ENCODE measurements around the gene ATOH8. TPM values are rescaled to one million over a fixed set of nuclear protein-coding genes. Genes with fewer than 3 reads are reported as not detected.

The ATOH8 gene
- total and polyA plus RNA-seq, 4 donors, result 38.6 to 63.3 (median 50.5) TPM

- H3K4me1 ChIP-seq (ENCODE audit: control insufficient read depth in 5 of 5, insufficient read depth in 5 of 5, low read length in 5 of 5), result peaks cover 0 to 57% (median 23%) of the 10 kb centered on the region in 5 donors
- ATAC-seq (ENCODE audit: insufficient read depth, low FRiP score) (no peak), DNase-seq (no peak)
- no peak overlapping the region for H3K9ac ChIP-seq (ENCODE audit: insufficient read depth in 1 of 2, low read length in 2 of 2)
- no peak overlapping the region for H3K4me3 ChIP-seq
- WGBS, 2 donors, result 75 to 85% methylated on average over 4 of the region's 4 CpGs
- H3K36me3 ChIP-seq (ENCODE audit: control insufficient read depth in 4 of 4, insufficient read depth in 4 of 4, low read length in 4 of 4), result peaks cover 0 to 23% (median 14%) of the 10 kb centered on the region in 4 donors
- no peak overlapping the region for H3K27ac ChIP-seq (ENCODE audit: low read depth in 1 of 2, low read length in 1 of 2)
- no peaks in the 10 kb centered on the region for H3K27me3 ChIP-seq (ENCODE audit: control insufficient read depth in 3 of 3, insufficient read depth in 3 of 3, low read length in 2 of 3)
- no peaks in the 10 kb centered on the region for H3K9me3 ChIP-seq (ENCODE audit: control insufficient read depth in 4 of 4, insufficient read depth in 3 of 4, low read length in 3 of 4)
- no peak for TF ChIP-seq CTCF (IDR thresholded peaks at IDR 0.05; ENCODE audit: control extremely low read depth, extremely low read depth)
These were observed 8.2 kb downstream of the ATOH8 start for GRCh38 chr2:85761946-85762345.

GRCh38 chr2:85763132-85763531, 9.3 kb downstream of the ATOH8 start:
- Histone ChIP-seq H3K9ac (ENCODE audit: insufficient read depth in 1 of 2, low read length in 2 of 2) (no peak overlapping the region), H3K9me3 (ENCODE audit: control insufficient read depth in 4 of 4, insufficient read depth in 3 of 4, low read length in 3 of 4) (no peaks in the 10 kb centered on the region), H3K4me1 (ENCODE audit: control insufficient read depth in 5 of 5, insufficient read depth in 5 of 5, low read length in 5 of 5) (peaks cover 0 to 53% (median 15%) of the 10 kb centered on the region in 5 donors), H3K27me3 (ENCODE audit: control insufficient read depth in 3 of 3, insufficient read depth in 3 of 3, low read length in 2 of 3) (no peaks in the 10 kb centered on the region), H3K4me3 (no peak overlapping the region), H3K36me3 (ENCODE audit: control insufficient read depth in 4 of 4, insufficient read depth in 4 of 4, low read length in 4 of 4) (peaks cover 0 to 27% (median 17%) of the 10 kb centered on the region in 4 donors), H3K27ac (ENCODE audit: low read depth in 1 of 2, low read length in 1 of 2) (no peak overlapping the region)
- ATAC-seq (ENCODE audit: insufficient read depth, low FRiP score) (no peak), DNase-seq (no peak)
- TF ChIP-seq CTCF (IDR thresholded peaks at IDR 0.05; ENCODE audit: control extremely low read depth, extremely low read depth), result no peak
- WGBS, 2 donors, result 59 to 64% methylated on average over 4 of the region's 4 CpGs

- DNase-seq, result no peak
- peaks cover 0 to 54% (median 13%) of the 10 kb centered on the region in 5 donors for H3K4me1 ChIP-seq (ENCODE audit: control insufficient read depth in 5 of 5, insufficient read depth in 5 of 5, low read length in 5 of 5)
These were observed 10.0 kb downstream of the ATOH8 start for GRCh38 chr2:85763831-85764230.

More at GRCh38 chr2:85763831-85764230, 10.0 kb downstream of the ATOH8 start:
- Histone ChIP-seq H3K27me3 (ENCODE audit: control insufficient read depth in 3 of 3, insufficient read depth in 3 of 3, low read length in 2 of 3) (no peaks in the 10 kb centered on the region), H3K27ac (ENCODE audit: low read depth in 1 of 2, low read length in 1 of 2) (no peak overlapping the region), H3K4me3 (no peak overlapping the region), H3K9me3 (ENCODE audit: control insufficient read depth in 4 of 4, insufficient read depth in 3 of 4, low read length in 3 of 4) (no peaks in the 10 kb centered on the region), H3K9ac (ENCODE audit: insufficient read depth in 1 of 2, low read length in 2 of 2) (no peak overlapping the region), H3K36me3 (ENCODE audit: control insufficient read depth in 4 of 4, insufficient read depth in 4 of 4, low read length in 4 of 4) (peaks cover 0 to 26% (median 17%) of the 10 kb centered on the region in 4 donors)
- WGBS, 2 donors, result 80 to 87% methylated on average over 16 of the region's 16 CpGs
- no peak for TF ChIP-seq CTCF (IDR thresholded peaks at IDR 0.05; ENCODE audit: control extremely low read depth, extremely low read depth)
- ATAC-seq (ENCODE audit: insufficient read depth, low FRiP score), result no peak

Data from lung (tissue), 12 donors.